ENCODE data around the gene PAX5.

The PAX5 gene

GRCh38 chr9:36831381-36832161 is 202.5 kb downstream of the PAX5 start:
- Histone ChIP-seq H3K4me1 (ENCODE audit: control insufficient read depth, insufficient read depth, low read length) (peaks cover 17% of the 10 kb centered on the region), H3K9me3 (ENCODE audit: control insufficient read depth, low read length) (peaks cover 10% of the 10 kb centered on the region), H3K27me3 (replicated peaks; ENCODE audit: control insufficient read depth, insufficient read depth, low read length) (peaks cover 40% of the 10 kb centered on the region), H3K36me3 (ENCODE audit: control insufficient read depth, insufficient read depth, low read length, severe bottlenecking) (no peaks in the 10 kb centered on the region), H3K9ac (ENCODE audit: low read length) (no peak overlapping the region), H3K4me3 (ENCODE audit: low read length) (no peak overlapping the region)
- DNase-seq (ENCODE audit: low read depth), result no peak

- Histone ChIP-seq H3K9me3 (ENCODE audit: control insufficient read depth, low read length) (peaks cover 10% of the 10 kb centered on the region), H3K4me1 (ENCODE audit: control insufficient read depth, insufficient read depth, low read length) (no peaks in the 10 kb centered on the region), H3K4me3 (ENCODE audit: low read length) (no peak overlapping the region), H3K27me3 (replicated peaks; ENCODE audit: control insufficient read depth, insufficient read depth, low read length) (peaks cover 61% of the 10 kb centered on the region), H3K9ac (ENCODE audit: low read length) (no peak overlapping the region), H3K36me3 (ENCODE audit: control insufficient read depth, insufficient read depth, low read length, severe bottlenecking) (no peaks in the 10 kb centered on the region)
- no peak for DNase-seq (ENCODE audit: low read depth)
Measured at GRCh38 chr9:36828611-36829013, 205.5 kb downstream of the PAX5 start.

DNA sequence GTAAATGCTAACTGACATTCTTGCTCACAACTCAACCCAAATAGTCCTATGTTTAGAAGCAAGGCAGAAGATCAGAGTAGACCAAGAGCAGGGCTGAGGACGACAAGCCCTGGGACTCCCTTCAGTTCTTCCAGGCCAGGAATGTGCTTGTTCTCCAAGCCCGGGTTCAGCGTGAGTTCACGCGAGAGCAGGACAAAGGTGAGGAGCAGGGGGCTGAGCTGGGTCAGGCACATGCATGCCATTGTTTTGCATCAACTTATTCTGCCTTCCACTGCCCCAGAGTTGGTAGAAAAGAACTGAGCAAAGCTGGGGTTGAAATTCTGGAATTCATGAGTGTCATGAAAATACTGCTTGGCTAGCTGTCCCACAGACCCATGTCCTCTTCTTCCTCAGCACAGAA is 206.5 kb downstream of the PAX5 start:
- no peak overlapping the region for H3K4me3 ChIP-seq (ENCODE audit: low read length)
- peaks cover 10% of the 10 kb centered on the region for H3K9me3 ChIP-seq (ENCODE audit: control insufficient read depth, low read length)
- no peak for DNase-seq (ENCODE audit: low read depth)
- no peaks in the 10 kb centered on the region for H3K36me3 ChIP-seq (ENCODE audit: control insufficient read depth, insufficient read depth, low read length, severe bottlenecking)
- H3K9ac ChIP-seq (ENCODE audit: low read length), result no peak overlapping the region
- H3K4me1 ChIP-seq (ENCODE audit: control insufficient read depth, insufficient read depth, low read length), result no peaks in the 10 kb centered on the region
- H3K27me3 ChIP-seq (replicated peaks; ENCODE audit: control insufficient read depth, insufficient read depth, low read length), result peaks cover 72% of the 10 kb centered on the region

DNA sequence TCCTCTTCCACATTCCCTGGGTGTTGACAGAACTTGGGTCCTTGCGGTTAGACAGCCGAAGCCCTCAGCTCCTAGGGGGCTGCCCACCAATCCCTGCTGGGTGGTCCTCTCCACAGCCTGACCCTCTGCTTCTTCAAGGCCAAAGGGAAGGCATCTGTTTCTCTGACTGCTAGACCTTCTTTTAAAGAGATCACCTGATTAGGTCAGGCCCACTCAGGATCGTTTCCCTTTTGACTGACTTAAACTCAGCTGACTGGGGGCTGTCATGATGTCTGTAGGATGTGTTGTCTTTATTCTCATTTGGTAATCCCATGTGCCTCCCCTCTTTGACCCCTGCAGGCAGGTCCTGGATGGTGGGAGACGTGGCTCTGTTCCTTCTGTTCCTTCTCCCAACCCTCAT is 207.5 kb downstream of the PAX5 start:
- Histone ChIP-seq H3K9me3 (ENCODE audit: control insufficient read depth, low read length) (peaks cover 10% of the 10 kb centered on the region), H3K4me1 (ENCODE audit: control insufficient read depth, insufficient read depth, low read length) (peaks cover 5% of the 10 kb centered on the region), H3K27me3 (replicated peaks; ENCODE audit: control insufficient read depth, insufficient read depth, low read length) (peaks cover 75% of the 10 kb centered on the region), H3K4me3 (ENCODE audit: low read length) (no peak overlapping the region), H3K36me3 (ENCODE audit: control insufficient read depth, insufficient read depth, low read length, severe bottlenecking) (no peaks in the 10 kb centered on the region), H3K9ac (ENCODE audit: low read length) (no peak overlapping the region)
- DNase-seq (ENCODE audit: low read depth), result no peak

- DNase-seq (ENCODE audit: low read depth), result no peak
- H3K9me3 ChIP-seq (ENCODE audit: control insufficient read depth, low read length), result peaks cover 10% of the 10 kb centered on the region
- no peak overlapping the region for H3K4me3 ChIP-seq (ENCODE audit: low read length)
- no peaks in the 10 kb centered on the region for H3K36me3 ChIP-seq (ENCODE audit: control insufficient read depth, insufficient read depth, low read length, severe bottlenecking)
- H3K4me1 ChIP-seq (ENCODE audit: control insufficient read depth, insufficient read depth, low read length), result peaks cover 10% of the 10 kb centered on the region
- no peak overlapping the region for H3K9ac ChIP-seq (ENCODE audit: low read length)
- peaks cover 68% of the 10 kb centered on the region for H3K27me3 ChIP-seq (replicated peaks; ENCODE audit: control insufficient read depth, insufficient read depth, low read length)
Measured at GRCh38 chr9:36825179-36825578, 208.9 kb downstream of the PAX5 start.

- no peak overlapping the region for H3K9ac ChIP-seq (ENCODE audit: low read length)
- H3K4me1 ChIP-seq (ENCODE audit: control insufficient read depth, insufficient read depth, low read length), result peaks cover 17% of the 10 kb centered on the region
- no peak for DNase-seq (ENCODE audit: low read depth)
- H3K4me3 ChIP-seq (ENCODE audit: low read length), result no peak overlapping the region
- peaks cover 73% of the 10 kb centered on the region for H3K27me3 ChIP-seq (replicated peaks; ENCODE audit: control insufficient read depth, insufficient read depth, low read length)
- no peaks in the 10 kb centered on the region for H3K36me3 ChIP-seq (ENCODE audit: control insufficient read depth, insufficient read depth, low read length, severe bottlenecking)
- H3K9me3 ChIP-seq (ENCODE audit: control insufficient read depth, low read length), result peaks cover 10% of the 10 kb centered on the region
Measured at GRCh38 chr9:36823934-36824333, 210.1 kb downstream of the PAX5 start.

DNA sequence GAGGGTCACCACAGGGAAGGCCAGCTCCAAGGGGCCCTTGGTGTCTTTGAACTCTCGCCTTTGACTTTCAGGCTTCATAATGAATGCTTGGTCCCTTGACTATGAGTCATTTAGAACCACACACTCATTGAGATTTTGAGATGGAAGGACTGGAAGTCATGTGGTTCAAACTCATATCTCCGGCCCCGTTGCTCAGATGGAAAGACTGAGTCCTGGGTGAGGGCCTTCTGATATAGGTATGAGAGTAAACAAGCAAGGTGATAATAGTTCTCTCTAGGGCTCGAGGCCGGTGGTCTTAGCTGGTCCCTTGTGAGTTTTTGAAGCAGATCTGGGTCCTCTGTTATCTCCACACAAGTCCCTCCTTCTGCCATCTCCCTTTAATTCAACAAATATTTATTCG is 210.6 kb downstream of the PAX5 start:
- H3K27me3 ChIP-seq (replicated peaks; ENCODE audit: control insufficient read depth, insufficient read depth, low read length), result peaks cover 75% of the 10 kb centered on the region
- no peak overlapping the region for H3K9ac ChIP-seq (ENCODE audit: low read length)
- H3K4me1 ChIP-seq (ENCODE audit: control insufficient read depth, insufficient read depth, low read length), result peaks cover 20% of the 10 kb centered on the region
- no peak for DNase-seq (ENCODE audit: low read depth)
- H3K4me3 ChIP-seq (ENCODE audit: low read length), result no peak overlapping the region
- no peaks in the 10 kb centered on the region for H3K36me3 ChIP-seq (ENCODE audit: control insufficient read depth, insufficient read depth, low read length, severe bottlenecking)
- peaks cover 10% of the 10 kb centered on the region for H3K9me3 ChIP-seq (ENCODE audit: control insufficient read depth, low read length)

DNA sequence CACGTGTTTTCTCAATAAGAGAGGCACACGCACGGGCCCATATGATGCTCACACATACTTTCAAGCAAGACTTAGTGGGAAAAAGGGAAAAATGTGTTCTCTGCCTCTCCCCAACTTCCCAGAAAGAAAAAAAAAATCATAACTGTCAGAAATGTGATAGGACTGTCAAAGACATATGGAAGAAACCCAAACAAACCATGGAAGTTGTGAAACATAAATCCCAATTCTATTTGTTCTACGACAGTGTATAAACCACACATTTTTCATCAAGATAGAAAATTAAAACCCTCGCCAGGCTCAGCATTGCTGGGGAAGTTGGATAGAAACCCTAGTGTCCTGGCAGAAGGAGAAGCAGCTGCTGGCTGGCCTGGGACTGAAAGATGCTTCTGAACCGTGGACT is 211.9 kb downstream of the PAX5 start:
- no peak overlapping the region for H3K9ac ChIP-seq (ENCODE audit: low read length)
- H3K27me3 ChIP-seq (replicated peaks; ENCODE audit: control insufficient read depth, insufficient read depth, low read length), result peaks cover 75% of the 10 kb centered on the region
- H3K36me3 ChIP-seq (ENCODE audit: control insufficient read depth, insufficient read depth, low read length, severe bottlenecking), result no peaks in the 10 kb centered on the region
- DNase-seq (ENCODE audit: low read depth), result no peak
- peaks cover 29% of the 10 kb centered on the region for H3K4me1 ChIP-seq (ENCODE audit: control insufficient read depth, insufficient read depth, low read length)
- peaks cover under 1% of the 10 kb centered on the region for H3K9me3 ChIP-seq (ENCODE audit: control insufficient read depth, low read length)
- H3K4me3 ChIP-seq (ENCODE audit: low read length), result no peak overlapping the region

DNA sequence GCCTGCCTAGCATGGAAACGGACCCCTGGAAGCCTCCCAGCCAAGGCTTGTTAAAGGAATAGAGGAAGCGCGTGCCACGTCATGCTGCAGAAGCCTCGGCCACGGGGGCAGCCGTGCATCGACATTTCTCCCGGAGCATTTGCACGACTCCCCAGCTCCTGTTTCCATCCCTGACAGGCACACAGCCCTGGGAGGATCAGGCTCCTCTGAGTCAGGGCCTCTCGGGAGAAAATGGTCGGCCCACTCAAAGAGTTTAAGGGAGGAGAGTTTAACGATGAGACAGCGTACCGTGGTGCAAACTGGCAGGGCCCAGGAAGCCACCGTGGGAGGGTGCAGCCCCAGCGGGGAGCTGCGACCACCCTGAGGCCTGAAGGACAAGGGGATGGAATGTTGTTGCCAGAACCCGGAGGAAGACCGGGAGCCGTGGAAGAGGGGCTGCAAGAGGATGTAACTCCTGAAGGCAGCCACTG is 213.6 kb downstream of the PAX5 start:
- Histone ChIP-seq H3K36me3 (ENCODE audit: control insufficient read depth, insufficient read depth, low read length, severe bottlenecking) (no peaks in the 10 kb centered on the region), H3K27me3 (replicated peaks; ENCODE audit: control insufficient read depth, insufficient read depth, low read length) (peaks cover 63% of the 10 kb centered on the region)

GRCh38 chr9:36818965-36819870 is 214.8 kb downstream of the PAX5 start:
- DNase-seq (ENCODE audit: low read depth), result no peak
- Histone ChIP-seq H3K4me1 (ENCODE audit: control insufficient read depth, insufficient read depth, low read length) (peaks cover 49% of the 10 kb centered on the region), H3K36me3 (ENCODE audit: control insufficient read depth, insufficient read depth, low read length, severe bottlenecking) (no peaks in the 10 kb centered on the region), H3K4me3 (ENCODE audit: low read length) (peak overlapping the region; percentile 76), H3K27me3 (replicated peaks; ENCODE audit: control insufficient read depth, insufficient read depth, low read length) (peaks cover 58% of the 10 kb centered on the region), H3K9ac (ENCODE audit: low read length) (peak overlapping the region; percentile 88), H3K9me3 (ENCODE audit: control insufficient read depth, low read length) (peaks cover 5% of the 10 kb centered on the region)

More for the DNA sequence above, 213.6 kb downstream of the PAX5 start:
- Histone ChIP-seq H3K4me3 (ENCODE audit: low read length) (no peak overlapping the region), H3K9ac (ENCODE audit: low read length) (no peak overlapping the region), H3K9me3 (ENCODE audit: control insufficient read depth, low read length) (no peaks in the 10 kb centered on the region), H3K4me1 (ENCODE audit: control insufficient read depth, insufficient read depth, low read length) (peaks cover 38% of the 10 kb centered on the region)
- no peak for DNase-seq (ENCODE audit: low read depth)

- peaks cover 51% of the 10 kb centered on the region for H3K27me3 ChIP-seq (replicated peaks; ENCODE audit: control insufficient read depth, insufficient read depth, low read length)
- no peaks in the 10 kb centered on the region for H3K36me3 ChIP-seq (ENCODE audit: control insufficient read depth, insufficient read depth, low read length, severe bottlenecking)
- peaks cover 53% of the 10 kb centered on the region for H3K4me1 ChIP-seq (ENCODE audit: control insufficient read depth, insufficient read depth, low read length)
- H3K9me3 ChIP-seq (ENCODE audit: control insufficient read depth, low read length), result peaks cover 5% of the 10 kb centered on the region
- H3K9ac ChIP-seq (ENCODE audit: low read length), result peak overlapping the region; percentile 88
- H3K4me3 ChIP-seq (ENCODE audit: low read length), result peak overlapping the region; percentile 76
- DNase-seq (ENCODE audit: low read depth), result no peak
Measured at GRCh38 chr9:36818242-36818938, 215.7 kb downstream of the PAX5 start.
